Transverse colon (tissue), 4 donors: ENCODE data around the gene ECPAS.
"Not testable (repeated sequence)": the region's sequence is repeated elsewhere in the genome, so short reads cannot be mapped to it uniquely, and the experiment has no call there.

Source experiments
- CTCF ChIP-seq, 5 experiments: fragments of 200-600 bp in 3 of 5; fragments of 450-650 bp in 2 of 5; sonication (generic) in 3 of 5; IDR thresholded peaks; 1 replicate in 2 of 5; 2 replicates in 3 of 5; pipeline ENCODE4 v1.5.1; 2016 to 2017; ENCODE audit warnings: antibody characterized with exemption in 5 of 5, inconsistent platforms in 3 of 5, mild to moderate bottlenecking in 2 of 5, moderate library complexity in 1 of 5
- EP300 ChIP-seq: sonication (generic); formaldehyde crosslinking; IDR thresholded peaks from one replicate; pipeline ENCODE4 v1.6.1; 2017; ENCODE audit warnings: antibody characterized with exemption, low read depth
- POLR2A ChIP-seq: fragments of 450-650 bp; IDR thresholded peaks from one replicate; pipeline ENCODE4 v1.6.1; 2016; ENCODE audit warnings: antibody characterized with exemption, mild to moderate bottlenecking, moderate library complexity
- POLR2AphosphoS5 ChIP-seq, 3 donors: sonication (generic); formaldehyde crosslinking; IDR thresholded peaks; one replicate each; pipeline ENCODE4 v1.6.1; 2016; ENCODE audit warnings: antibody characterized with exemption in 3 of 3

- not testable (repeated sequence) for TF ChIP-seq POLR2A; CTCF (IDR thresholded peaks at IDR 0.05); POLR2AphosphoS5 (IDR thresholded peaks at IDR 0.05); EP300
Measured at GRCh38 chr9:111334318-111334863, 149.8 kb downstream of the ECPAS start.
